SK-N-SH (cell line): ENCODE measurements around the gene PPP1R16B. TPM values are rescaled to one million over a fixed set of nuclear protein-coding genes. Genes with fewer than 3 reads are reported as not detected.

Experiments
- CTCF ChIA-PET: fragments of 300-600, 350-600 bp; formaldehyde crosslinking; extraction: SDS; loops from one replicate; lab custom pipeline; 2021; lab: Yijun Ruan, JAX
- POLR2A ChIA-PET: fragments of 350-600 bp; sonication (Branson Sonifier 250); formaldehyde crosslinking; extraction: SDS; loops from one replicate; lab custom pipeline; 2020; ENCODE audit warnings: antibody characterized with exemption, inconsistent platforms; lab: Yijun Ruan, JAX
- DNase-seq: peaks from one replicate; pipeline ENCODE4 v3.0.0; 2012
- H2AFZ ChIP-seq: fragments of 200-600 bp; sonication (generic); 2 replicates; pipeline ENCODE4 v1.8.1; 2016; ENCODE audit warnings: antibody characterized with exemption, mild to moderate bottlenecking, low read depth
- H3F3A ChIP-seq: fragments of 200-600 bp; sonication (generic); replicated peaks from 2 replicates; pipeline ENCODE3; 2016; ENCODE audit warnings: antibody characterized with exemption, mild to moderate bottlenecking; ENCODE audit not compliant: insufficient read depth
- H3K27ac ChIP-seq, 2 experiments: fragments of 200-500 bp in 1 of 2; fragments of 200-600 bp in 1 of 2; sonication (Bioruptor generic) in 1 of 2; sonication (generic), shearing (Covaris generic) in 1 of 2; 2 replicates each; pipeline versions ENCODE4 v1.5.1 to v1.6.1; 2014 to 2016; ENCODE audit warnings: low read depth in 2 of 2, inconsistent platforms in 1 of 2, low read length in 1 of 2, mild to moderate bottlenecking in 1 of 2, mixed read lengths in 1 of 2
- H3K27me3 ChIP-seq: fragments of 200-600 bp; sonication (generic), shearing (Covaris generic); 2 replicates; pipeline ENCODE4 v1.6.1; 2016; ENCODE audit warnings: mixed run types; ENCODE audit not compliant: insufficient read depth
- H3K36me3 ChIP-seq, 2 experiments: fragments of 200-500 bp in 1 of 2; fragments of 200-600 bp in 1 of 2; sonication (Bioruptor generic) in 1 of 2; sonication (generic) in 1 of 2; replicated peaks in 1 of 2; 2 replicates each; pipeline versions ENCODE3 to v1.5.1; 2014 to 2016; ENCODE audit warnings: low read length in 1 of 2, mild to moderate bottlenecking in 1 of 2; ENCODE audit not compliant: insufficient read depth in 2 of 2, control insufficient read depth in 1 of 2
- H3K4me1 ChIP-seq, 2 experiments: fragments of 200-500 bp in 1 of 2; fragments of 200-600 bp in 1 of 2; sonication (Bioruptor generic) in 1 of 2; sonication (generic), shearing (Covaris generic) in 1 of 2; 2 replicates each; pipeline versions ENCODE4 v1.5.1 to v1.6.1; 2014 to 2016; ENCODE audit warnings: low read depth in 1 of 2, low read length in 1 of 2, mixed run types in 1 of 2; ENCODE audit not compliant: insufficient read depth in 2 of 2, control insufficient read depth in 1 of 2
- H3K4me2 ChIP-seq: fragments of 200-600 bp; sonication (generic), shearing (Covaris generic); 2 replicates; pipeline ENCODE4 v1.6.1; 2017; ENCODE audit warnings: mixed run types
- H3K4me3 ChIP-seq, 2 experiments: fragments of 200-500 bp in 1 of 2; fragments of 200-600 bp in 1 of 2; sonication (Bioruptor generic) in 1 of 2; sonication (generic), shearing (Covaris generic) in 1 of 2; 2 replicates each; pipeline versions ENCODE4 v1.5.1 to v1.8.1; 2014 to 2016; ENCODE audit warnings: low read depth in 2 of 2, inconsistent platforms in 1 of 2, low read length in 1 of 2, mild to moderate bottlenecking in 1 of 2, mixed read lengths in 1 of 2, moderate library complexity in 1 of 2
- H3K79me2 ChIP-seq: fragments of 200-600 bp; sonication (generic); 2 replicates; pipeline ENCODE4 v1.8.1; 2017; ENCODE audit warnings: mild to moderate bottlenecking; ENCODE audit not compliant: insufficient read depth
- H3K9ac ChIP-seq: fragments of 200-600 bp; sonication (generic); 2 replicates; pipeline ENCODE4 v1.6.1; 2017; ENCODE audit warnings: mixed run types
- H3K9me2 ChIP-seq: fragments of 200-600 bp; sonication (generic); 2 replicates; pipeline ENCODE4 v1.6.1; 2017; ENCODE audit warnings: mixed run types
- H3K9me3 ChIP-seq: fragments of 200-600 bp; sonication (generic); 2 replicates; pipeline ENCODE4 v1.6.1; 2017; ENCODE audit warnings: mixed run types, mild to moderate bottlenecking, moderate library complexity
- H4K20me1 ChIP-seq: fragments of 200-600 bp; sonication (generic); 2 replicates; pipeline ENCODE4 v1.6.1; 2017; ENCODE audit warnings: mild to moderate bottlenecking, mixed run types; ENCODE audit not compliant: insufficient read depth
- CHD2 ChIP-seq: fragments of 150-350 bp; IDR thresholded peaks from 2 replicates; pipeline ENCODE4 v1.6.1; 2018; ENCODE audit warnings: low read length; ENCODE audit not compliant: partially characterized antibody
- CTCF ChIP-seq: fragments of 200-600 bp; sonication (generic); IDR thresholded peaks from 2 replicates; pipeline ENCODE4 v1.6.1; 2017; ENCODE audit warnings: antibody characterized with exemption, mild to moderate bottlenecking, moderate library complexity
- ELF1 ChIP-seq: IDR thresholded peaks from 2 replicates; pipeline ENCODE4 v1.4.0; 2012
- EP300 ChIP-seq, 2 experiments: IDR thresholded peaks; 2 replicates each; pipeline versions ENCODE4 v1.4.0 to v1.6.1; 2012; ENCODE audit warnings: borderline replicate concordance in 1 of 2, low read depth in 1 of 2, low read length in 1 of 2
- FOSL2 ChIP-seq: IDR thresholded peaks from 2 replicates; pipeline ENCODE4 v1.4.0; 2012; ENCODE audit warnings: low read depth, mild to moderate bottlenecking, moderate library complexity, borderline replicate concordance
- FOXJ3 ChIP-seq: sonication (generic); formaldehyde crosslinking; IDR thresholded peaks from 2 replicates; pipeline ENCODE4 v1.5.1; 2020; ENCODE audit warnings: mild to moderate bottlenecking, missing genetic modification reagents
- FOXM1 ChIP-seq: IDR thresholded peaks from 2 replicates; pipeline ENCODE4 v1.4.0; 2012; ENCODE audit warnings: low read depth, mild to moderate bottlenecking
- GABPA ChIP-seq: IDR thresholded peaks from 2 replicates; pipeline ENCODE4 v1.4.0; 2012; ENCODE audit warnings: low read depth, mild to moderate bottlenecking
- MAX ChIP-seq: IDR thresholded peaks from 2 replicates; pipeline ENCODE4 v1.4.0; 2012; ENCODE audit warnings: low read depth
- MEF2A ChIP-seq: IDR thresholded peaks from 2 replicates; pipeline ENCODE4 v1.4.0; 2012; ENCODE audit warnings: low read depth, borderline replicate concordance
- NRF1 ChIP-seq: IDR thresholded peaks from 2 replicates; pipeline ENCODE4 v1.6.1; 2012; ENCODE audit warnings: low read depth, mild to moderate bottlenecking, low read length
- POLR2AphosphoS5 ChIP-seq: IDR thresholded peaks from 2 replicates; pipeline ENCODE4 v1.6.1; 2012; ENCODE audit warnings: low read depth, low read length
- REST ChIP-seq: IDR thresholded peaks from 2 replicates; pipeline ENCODE4 v1.6.1; 2012; ENCODE audit warnings: mild to moderate bottlenecking, low read depth, low read length, moderate library complexity
- RXRA ChIP-seq: IDR thresholded peaks from 2 replicates; pipeline ENCODE4 v1.4.0; 2012; ENCODE audit warnings: low read depth, mild to moderate bottlenecking, borderline replicate concordance
- SIN3A ChIP-seq: IDR thresholded peaks from 2 replicates; pipeline ENCODE4 v1.6.1; 2012; ENCODE audit warnings: low read depth, mild to moderate bottlenecking, low read length, moderate library complexity, borderline replicate concordance
- SMC3 ChIP-seq: IDR thresholded peaks from 2 replicates; pipeline ENCODE4 v1.6.1; 2012; ENCODE audit warnings: low read depth, low read length, improper control_type of control experiment
- TCF12 ChIP-seq: IDR thresholded peaks from 2 replicates; pipeline ENCODE4 v1.4.0; 2012
- TEAD4 ChIP-seq: IDR thresholded peaks from 2 replicates; pipeline ENCODE4 v1.4.0; 2012; ENCODE audit warnings: mild to moderate bottlenecking, borderline replicate concordance; ENCODE audit not compliant: insufficient read depth
- USF2 ChIP-seq: fragments of 150-350 bp; IDR thresholded peaks from 2 replicates; pipeline ENCODE4 v1.6.1; 2017; ENCODE audit warnings: antibody characterized with exemption, low read length, low read depth, borderline replicate concordance
- YY1 ChIP-seq: IDR thresholded peaks from 2 replicates; pipeline ENCODE4 v1.4.0; 2012; ENCODE audit warnings: low read depth, mild to moderate bottlenecking
- WGBS: methylation state at CpG from one replicate; pipeline ENCODE4 v1.1.6; 2017; ENCODE audit warnings: low lambda C conversion rate; 5-methylcytosine and 5-hydroxymethylcytosine counted together
- polyA plus RNA-seq, 3 experiments: library from polyadenylated mRNA; depleted of rRNA; stranded (reverse); fragments of >200 nt; gene quantifications; 2 replicates each; pipeline ENCODE4 v1.2.3, GENCODE V29; 2012

PPP1R16B gene
- polyA plus RNA-seq, 1 of the 3 experiments (the other 2 are of a cell fraction) = 0.28 TPM

GRCh38 chr20:38779247-38780097 is 26.0 kb upstream of the PPP1R16B start:
- no peak for TF ChIP-seq MEF2A
- TF ChIP-seq TEAD4 = no peak
- TF ChIP-seq FOXM1 = no peak
- no peak for TF ChIP-seq USF2
- TF ChIP-seq RXRA = no peak
- TF ChIP-seq POLR2AphosphoS5 = no peak
- no peak for TF ChIP-seq EP300 (IDR thresholded peaks at IDR 0.05; ENCODE audit: borderline replicate concordance in 1 of 2, low read depth in 1 of 2, low read length in 1 of 2)
- no peak for TF ChIP-seq CHD2
- TF ChIP-seq YY1 = no peak
- TF ChIP-seq GABPA = no peak
- no peak for TF ChIP-seq ELF1
- no peak for TF ChIP-seq FOSL2
- no peak for TF ChIP-seq SIN3A
- no peak for TF ChIP-seq TCF12
- no peak for TF ChIP-seq CTCF
- no peak for TF ChIP-seq MAX
- TF ChIP-seq NRF1 = no peak
- no peak for TF ChIP-seq REST
- no peak for TF ChIP-seq SMC3
- TF ChIP-seq FOXJ3 (CRISPR knock-in tag) = no peak
- Histone ChIP-seq H3K9me2 (no peaks in the 10 kb centered on the region), H3K27me3 (no peaks in the 10 kb centered on the region), H3K79me2 (no peaks in the 10 kb centered on the region), H3K4me3 (no peak overlapping the region), H2AFZ (no peak overlapping the region), H3K9me3 (no peaks in the 10 kb centered on the region), H3K4me2 (no peak overlapping the region), H4K20me1 (no peaks in the 10 kb centered on the region), H3K9ac (no peak overlapping the region), H3F3A (no peaks in the 10 kb centered on the region), H3K4me1 (no peaks in the 10 kb centered on the region), H3K27ac (no peak overlapping the region), H3K36me3 (peaks cover 1 to 8% of the 10 kb centered on the region in 2 experiments)
- 88% methylated on average over 17 of the region's 19 CpGs for WGBS
- DNase-seq = no peak
- ChIA-PET POLR2A (no interaction called here), CTCF (interaction anchor here (0.6 to 1.5 kb wide), 2 partner anchors 11 to 13 kb away, joined by 3 to 9 read pairs; no protein-coding TSS in a partner anchor)
